IPS-11a (cell line): ENCODE measurements around the gene TRIM41.
"Not testable (repeated sequence)": the region's sequence is repeated elsewhere in the genome, so short reads cannot be mapped to it uniquely, and the experiment has no call there.

ENCODE experiments used
- H3K4me3 ChIP-seq: one replicate; pipeline ENCODE4 v1.5.1; 2013; ENCODE audit warnings: low read depth, low read length, control low read depth

Gene TRIM41

DNA sequence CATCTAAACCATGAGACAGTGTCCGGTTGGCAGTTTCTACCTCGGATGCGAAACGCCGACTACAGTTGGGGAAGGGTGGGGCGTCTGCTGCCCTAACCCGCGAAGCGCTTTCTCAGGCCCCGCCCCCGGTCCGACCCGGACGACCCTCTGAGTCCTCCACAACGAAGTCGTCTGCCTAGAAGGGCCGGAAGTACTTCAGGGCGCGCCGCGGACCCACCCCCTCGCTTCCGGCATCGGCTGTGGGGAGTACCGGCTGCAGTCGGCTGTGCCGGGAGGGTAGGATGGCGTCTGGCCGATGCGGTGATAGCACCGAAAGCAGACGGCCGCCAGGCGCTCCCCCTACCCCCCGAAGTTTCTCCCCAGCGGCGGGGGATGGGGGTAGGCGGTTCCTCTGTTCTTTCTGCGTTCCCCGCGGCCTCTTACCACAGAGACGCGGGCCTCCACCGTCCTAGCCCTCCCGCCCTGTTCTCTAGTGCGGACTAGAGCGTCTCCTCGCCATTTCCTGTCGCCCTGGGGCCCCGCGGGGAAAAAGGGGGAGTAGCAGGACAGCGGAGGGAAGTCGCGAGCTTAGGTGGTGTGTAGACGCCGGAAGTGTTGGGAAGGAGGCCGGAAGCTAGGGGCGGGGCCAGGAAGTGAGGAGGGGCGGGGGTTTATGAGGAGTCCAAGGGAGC lies at the start of gene TRIM41:
TSS of gene TRIM41 (plus strand) at position 224 of the 671 bp plus-strand sequence. CDS start 719 bp downstream, outside the sequence.
- H3K4me3 ChIP-seq, result peak within 1 kb of the TSS; percentile 83

GRCh38 chr5:181173420-181174342 lies 49.4 kb upstream of the TRIM41 start:
- peak overlapping the region; percentile 73 for H3K4me3 ChIP-seq

DNA sequence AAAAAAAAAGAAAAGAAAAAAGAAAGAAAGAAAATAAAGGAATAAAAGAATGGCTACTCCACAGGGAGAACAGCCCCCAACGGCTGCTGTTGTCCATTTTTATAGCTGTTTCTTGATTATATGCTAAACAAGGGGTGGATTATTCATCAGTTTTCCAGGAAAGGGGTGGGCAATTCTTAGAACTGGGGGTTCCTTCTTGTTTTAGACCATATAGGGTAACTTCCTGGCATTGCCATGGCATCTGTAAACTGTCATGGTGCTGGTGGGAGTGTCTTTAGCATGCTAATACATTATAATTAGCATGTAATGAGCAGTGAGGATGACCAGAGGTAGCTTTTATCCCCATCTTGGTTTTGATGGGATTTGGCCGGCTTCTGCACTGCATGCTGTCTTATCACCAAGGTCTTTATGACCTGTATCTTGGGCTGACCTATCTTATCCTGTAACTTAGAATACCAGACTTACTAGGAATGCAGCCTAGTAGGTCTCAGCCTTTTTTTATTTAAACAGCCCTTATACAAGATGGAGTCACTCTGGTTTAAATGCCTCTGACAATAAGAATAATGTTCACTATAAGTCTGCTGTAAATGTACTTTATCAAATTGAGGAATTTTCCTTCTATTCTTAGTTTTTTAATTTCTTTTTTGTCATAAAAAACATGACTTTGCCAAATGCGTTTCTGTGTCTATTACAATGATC lies 46.7 kb upstream of the TRIM41 start:
- H3K4me3 ChIP-seq, result no peak overlapping the region

- not testable (repeated sequence) for H3K4me3 ChIP-seq
These were observed 45.5 kb upstream of the TRIM41 start for GRCh38 chr5:181177559-181177958.

- H3K4me3 ChIP-seq, result no peak overlapping the region
These were observed 41.2 kb upstream of the TRIM41 start for GRCh38 chr5:181181650-181182565.

DNA sequence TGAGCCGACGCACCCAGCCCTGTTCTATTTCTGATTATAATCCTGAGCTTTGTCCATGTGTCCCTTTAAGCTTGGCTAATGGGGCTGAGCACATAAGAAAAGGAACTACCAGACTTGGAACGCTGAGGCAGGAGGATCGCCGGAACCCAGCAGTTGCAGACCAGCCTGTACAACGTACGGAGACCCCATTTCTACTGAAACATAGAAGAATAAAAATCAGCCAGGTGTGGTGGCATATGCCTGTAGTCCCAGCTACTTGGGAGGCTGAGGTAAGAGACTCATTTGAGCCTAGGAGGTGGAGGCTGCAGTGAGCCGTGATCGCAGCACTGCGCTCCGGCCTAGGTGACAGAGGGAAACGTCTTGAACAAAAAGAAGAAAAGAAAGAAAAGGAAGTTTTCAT lies 40.4 kb upstream of the TRIM41 start:
- no peak overlapping the region for H3K4me3 ChIP-seq

GRCh38 chr5:181184845-181185216 lies 38.2 kb upstream of the TRIM41 start:
- H3K4me3 ChIP-seq, result no peak overlapping the region

GRCh38 chr5:181185560-181185959 lies 37.5 kb upstream of the TRIM41 start:
- no peak overlapping the region for H3K4me3 ChIP-seq

DNA sequence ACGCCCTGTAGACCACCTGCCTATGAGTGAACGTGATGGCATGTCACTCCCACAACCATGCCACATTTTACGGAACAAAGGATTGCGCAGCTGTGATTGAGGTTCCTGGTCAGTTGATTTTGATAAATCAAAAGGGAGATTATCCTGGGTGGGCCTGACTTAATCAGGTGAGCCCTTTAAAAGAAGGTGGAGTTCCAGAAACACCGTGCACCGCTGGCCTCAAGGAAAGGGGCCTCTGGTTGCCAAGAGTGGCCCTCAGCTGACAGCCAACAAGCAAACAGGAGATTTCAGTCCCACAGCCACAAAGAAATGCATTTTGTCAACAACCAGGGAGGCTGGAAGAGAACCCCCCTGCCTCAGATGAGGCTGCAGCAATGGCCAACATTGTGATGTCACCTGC lies 37.1 kb upstream of the TRIM41 start:
- H3K4me3 ChIP-seq, result no peak overlapping the region

DNA sequence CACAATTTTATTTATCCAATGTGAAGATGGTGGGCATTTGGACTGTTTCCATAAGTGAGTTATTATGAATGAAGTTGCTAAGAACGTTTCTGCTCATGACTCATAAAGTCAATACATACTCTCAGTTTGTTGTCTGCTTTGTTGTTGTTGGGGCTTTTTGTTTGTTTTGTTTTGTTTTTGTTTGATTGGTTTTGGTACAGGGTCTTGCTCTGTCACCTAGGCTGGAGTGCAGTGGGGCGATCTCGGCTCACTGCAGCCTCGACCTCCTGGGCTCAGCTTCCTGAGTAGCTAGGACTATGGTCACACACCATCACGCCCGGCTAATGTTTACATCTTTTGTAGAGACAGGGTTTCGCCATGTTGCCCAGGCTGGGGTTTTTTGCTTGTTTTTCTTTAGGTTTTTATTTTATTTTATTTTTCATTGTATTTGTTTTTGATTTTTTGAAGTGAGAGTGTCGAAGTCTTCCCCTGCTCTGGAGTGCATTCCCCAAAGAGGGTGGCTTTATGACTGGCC lies 36.0 kb upstream of the TRIM41 start:
- peak overlapping the region; percentile 71 for H3K4me3 ChIP-seq

DNA sequence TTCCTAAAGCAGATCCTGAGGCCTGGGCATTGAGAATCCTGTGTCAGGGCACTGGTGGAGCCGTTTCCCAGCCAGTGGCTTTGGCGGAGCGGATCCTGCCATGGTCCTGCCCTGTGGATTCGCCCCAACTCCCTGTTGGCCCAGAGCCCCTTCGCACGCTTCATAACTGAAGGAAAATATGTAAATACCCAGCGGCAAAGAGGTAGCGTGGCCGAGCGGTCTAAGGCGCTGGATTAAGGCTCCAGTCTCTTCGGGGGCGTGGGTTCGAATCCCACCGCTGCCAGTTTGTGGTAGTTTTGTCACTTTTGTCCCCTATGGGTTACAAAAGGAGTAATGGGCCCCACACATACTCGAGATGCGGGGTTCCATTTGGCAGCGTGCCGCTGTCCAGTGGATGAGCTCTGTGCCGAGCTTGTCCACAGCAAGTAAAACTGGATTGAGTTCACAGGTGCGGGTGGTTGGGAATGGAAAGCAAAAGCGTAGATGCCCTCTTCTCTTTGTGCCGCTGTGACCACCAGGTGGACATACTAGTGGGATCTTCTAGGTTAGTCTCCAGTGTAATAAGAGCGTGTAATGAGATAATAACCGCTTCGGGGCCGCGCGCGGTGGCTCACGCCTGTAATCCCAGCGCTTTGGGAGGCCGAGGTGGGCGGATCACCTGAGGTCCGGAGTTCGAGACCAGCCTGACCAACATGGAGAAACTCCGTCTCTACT lies 35.4 kb upstream of the TRIM41 start:
- peak overlapping the region; percentile 71 for H3K4me3 ChIP-seq

DNA sequence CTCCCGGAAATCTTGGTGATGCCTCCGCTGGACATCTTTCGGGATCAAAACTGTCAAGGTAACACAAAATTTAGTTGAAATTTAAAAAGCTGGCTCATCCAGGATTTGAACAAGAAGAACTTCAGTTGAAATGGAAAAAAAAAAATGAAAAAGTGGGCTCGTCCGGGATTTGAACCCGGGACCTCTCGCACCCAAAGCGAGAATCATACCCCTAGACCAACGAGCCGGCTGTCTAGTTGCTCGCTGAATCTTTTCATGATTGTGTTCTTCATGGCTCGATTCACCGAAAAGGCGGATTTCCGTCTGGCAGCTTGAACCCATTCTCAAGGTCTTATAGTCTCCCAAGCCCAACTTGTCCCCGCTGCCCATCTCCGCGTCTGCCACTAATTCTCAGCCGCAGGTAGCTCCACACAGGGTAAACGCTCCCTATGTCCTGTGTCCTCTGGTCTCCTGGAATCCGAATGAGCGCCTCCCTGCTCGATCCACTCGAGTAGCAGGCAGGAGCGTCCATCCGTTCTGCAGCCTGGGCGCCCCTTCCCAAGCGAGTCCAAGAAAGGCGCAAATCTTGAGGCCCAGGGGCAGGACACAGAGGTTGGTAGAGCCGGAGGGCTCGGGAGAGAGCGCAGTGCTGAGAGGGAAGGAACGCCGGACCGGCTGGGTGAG lies 34.2 kb upstream of the TRIM41 start:
- peak overlapping the region; percentile 66 for H3K4me3 ChIP-seq

DNA sequence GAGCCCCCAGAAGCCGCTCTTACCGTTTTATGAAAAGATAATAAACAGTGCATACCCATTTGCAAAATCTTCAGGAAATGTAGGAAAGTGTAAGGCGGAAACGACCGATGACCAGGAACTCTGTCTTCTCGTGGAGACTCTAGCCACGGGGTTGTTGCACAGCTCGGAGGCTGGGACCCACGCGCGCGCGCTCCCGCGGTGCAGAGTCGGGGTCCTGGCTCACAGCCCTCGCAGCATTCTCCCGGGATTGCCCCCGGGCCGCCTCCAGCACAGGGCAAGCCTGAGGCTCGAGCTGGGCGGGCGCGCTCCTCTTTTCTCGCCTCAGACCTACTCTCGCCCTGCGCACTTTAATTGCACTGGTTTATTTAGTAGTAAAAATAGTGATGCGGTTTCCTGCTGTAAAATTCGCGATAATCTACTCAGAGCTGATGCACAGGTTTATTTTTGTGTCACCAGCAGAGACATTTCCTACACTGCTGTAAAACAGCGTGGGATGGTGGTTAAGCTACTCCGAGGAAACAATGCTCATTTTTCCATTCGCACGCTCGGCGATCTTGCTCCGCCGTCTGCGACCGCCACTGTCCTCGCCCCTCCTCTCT lies 33.6 kb upstream of the TRIM41 start:
- peak overlapping the region; percentile 66 for H3K4me3 ChIP-seq

DNA sequence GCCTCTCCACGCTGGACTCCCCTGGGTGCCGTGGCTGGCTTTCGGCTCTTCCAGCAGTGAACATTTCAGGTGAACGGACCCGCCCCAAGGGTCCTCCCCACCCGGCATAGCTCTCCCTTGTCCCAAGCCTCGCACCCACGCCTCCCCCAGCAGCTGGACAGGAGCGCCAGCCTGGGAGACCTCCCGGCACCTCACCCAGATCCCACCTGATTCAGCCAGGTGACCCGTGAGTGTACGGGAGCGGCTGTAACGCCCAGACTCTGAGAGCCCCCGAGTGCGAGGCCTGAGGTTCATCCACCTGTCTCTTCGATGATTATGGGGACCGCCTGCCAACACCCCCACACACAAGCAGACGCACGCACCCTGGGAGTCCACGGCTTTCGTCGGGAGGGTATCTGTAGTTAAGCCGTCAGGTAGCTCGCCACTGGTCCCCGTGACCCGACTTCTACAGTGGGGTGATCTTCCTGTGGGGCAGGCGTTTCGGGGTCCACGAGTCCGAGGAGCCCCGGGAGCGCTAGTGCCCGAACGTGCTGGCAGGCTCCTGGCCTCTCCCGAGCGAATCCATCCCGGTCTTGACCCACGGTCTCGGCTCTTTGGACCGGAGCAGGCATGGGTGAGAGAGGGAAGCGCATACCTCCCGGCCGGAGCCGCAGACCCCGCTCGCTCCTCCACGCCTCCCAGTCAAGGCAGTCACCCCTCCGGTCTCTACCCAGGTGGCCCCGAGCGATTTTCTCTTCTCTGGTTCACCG lies 32.9 kb upstream of the TRIM41 start:
- H3K4me3 ChIP-seq, result peak overlapping the region; percentile 66

DNA sequence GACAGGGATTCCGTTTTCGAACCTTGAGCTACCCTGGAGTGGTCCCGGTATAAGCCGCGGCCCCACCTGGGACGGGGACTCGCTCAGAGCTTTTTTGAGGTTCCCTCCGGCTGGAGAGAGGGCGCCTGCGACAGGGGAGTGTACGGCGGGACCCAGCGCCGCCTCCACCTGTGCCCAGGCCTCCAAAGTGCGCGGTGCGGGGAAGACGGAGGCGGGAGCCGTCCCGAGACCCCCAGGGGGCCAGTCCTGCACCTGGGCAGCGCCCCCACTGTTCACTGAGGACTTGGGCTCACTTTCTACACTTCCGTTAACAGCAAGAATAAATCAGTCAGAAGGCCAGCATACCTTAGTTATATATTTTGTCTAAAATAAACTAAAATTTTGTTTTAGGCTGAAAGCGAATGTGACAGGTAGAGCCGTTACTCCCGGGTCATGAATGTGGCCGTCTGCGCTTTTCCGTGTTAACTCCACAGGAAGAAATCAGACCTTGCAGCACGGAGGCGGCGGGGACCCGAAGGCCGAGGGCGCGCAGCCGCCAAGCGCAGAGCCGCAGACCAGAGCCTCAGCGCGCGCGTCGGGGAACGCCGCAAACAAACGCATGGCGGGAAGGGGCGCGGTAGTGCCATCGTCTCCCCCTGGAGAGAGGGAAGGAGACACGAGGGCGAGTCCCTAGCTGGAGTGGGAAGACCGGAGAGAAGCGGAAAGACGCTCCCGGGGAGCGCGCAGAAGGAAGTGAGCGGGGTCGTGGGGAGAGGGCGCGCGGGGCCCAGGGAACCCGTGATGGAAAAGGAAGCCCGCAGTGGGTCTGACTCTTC lies 32.2 kb upstream of the TRIM41 start:
- H3K4me3 ChIP-seq, result peak overlapping the region; percentile 66

DNA sequence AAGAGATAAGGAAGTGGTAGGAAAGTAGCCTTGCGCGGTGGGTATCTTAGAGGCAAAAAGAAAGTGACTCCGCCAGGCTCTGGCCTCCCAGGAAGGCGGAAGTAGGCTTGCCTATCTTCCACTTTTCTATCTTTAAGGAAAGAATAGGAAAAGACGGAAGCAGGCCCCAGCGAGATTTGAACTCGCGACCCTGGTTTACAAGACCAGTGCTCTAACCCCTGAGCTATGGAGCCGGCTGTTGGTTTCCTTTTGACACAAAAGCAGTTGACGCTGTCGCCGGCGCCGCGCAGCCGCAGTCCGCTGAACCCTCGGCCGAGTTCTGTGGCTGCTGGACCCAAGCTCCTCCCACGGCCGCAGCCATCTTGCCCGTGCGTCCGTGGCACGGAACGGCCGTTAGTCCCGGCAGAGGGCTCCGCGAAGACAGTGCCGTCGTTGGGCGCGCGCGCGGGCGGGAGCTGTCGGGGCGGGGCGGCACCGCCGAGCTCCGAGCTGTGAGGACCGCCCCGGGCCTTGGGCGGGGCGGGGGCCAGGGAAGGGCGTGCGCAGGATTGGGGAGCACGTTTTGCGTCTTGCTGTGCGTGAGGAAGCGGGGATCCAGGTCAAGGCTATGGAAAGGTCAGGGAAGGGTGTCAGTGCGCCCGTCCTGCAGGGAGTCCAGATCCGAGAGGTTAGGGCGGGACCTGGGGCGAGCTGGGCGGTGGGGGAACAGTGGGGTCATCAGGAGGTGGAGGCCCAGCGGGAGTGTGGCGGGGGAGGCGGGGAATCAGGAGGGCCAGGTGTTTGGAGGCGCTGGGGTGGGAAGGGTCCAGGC lies 31.4 kb upstream of the TRIM41 start:
- H3K4me3 ChIP-seq, result peak overlapping the region; percentile 66
